SU-DHL-6 (cell line): ENCODE data around the gene TJP2.

Source experiments
- CTCF ChIP-seq: fragments of 200-600 bp; sonication (generic); IDR thresholded peaks from one replicate; pipeline ENCODE4 v1.5.1; 2017; ENCODE audit warnings: antibody characterized with exemption, mild to moderate bottlenecking, low read length, moderate library complexity; ENCODE audit not compliant: insufficient read depth, poor library complexity, severe bottlenecking
- EZH2phosphoT487 ChIP-seq: fragments of 200-600 bp; sonication (generic), shearing (Covaris generic); conservative IDR thresholded peaks from 2 replicates; pipeline ENCODE4 v1.6.1; 2018; ENCODE audit warnings: mild to moderate bottlenecking, antibody characterized with exemption, low read length, moderate library complexity, mixed read lengths

DNA sequence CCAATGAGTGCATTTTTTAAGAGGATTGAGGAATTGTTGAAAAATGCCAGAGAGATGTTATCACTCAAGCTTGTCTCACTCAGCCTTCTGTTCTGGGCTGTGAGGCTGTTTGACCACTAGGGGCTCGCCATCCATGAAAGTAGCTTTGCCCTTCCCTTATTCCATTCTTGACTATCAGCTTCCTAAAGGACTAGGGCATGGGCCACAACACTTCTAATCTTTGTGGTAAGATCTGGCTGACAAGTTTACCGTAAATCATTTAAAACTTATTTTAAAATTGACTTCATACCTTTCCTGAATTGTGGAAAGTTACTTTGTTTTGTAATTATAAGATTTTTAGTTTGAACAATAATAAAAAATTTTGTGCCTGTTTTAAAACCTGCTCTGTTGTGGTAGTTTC is 49.5 kb downstream of the TJP2 start:
- TF ChIP-seq CTCF = peak; percentile 43
- no peak for TF ChIP-seq EZH2phosphoT487
